Measurements from ENCODE around the gene RREB1. TPM values are rescaled to one million over a fixed set of nuclear protein-coding genes. Genes with fewer than 3 reads are reported as not detected.

Gene RREB1
- total RNA-seq, 1 donor from 2014 or later: 41.8 TPM

GRCh38 chr6:7260291-7261031 lies 152.7 kb downstream of the RREB1 start:
- Histone ChIP-seq H3K79me2 (ENCODE audit: insufficient read depth, low read length) (no peaks in the 10 kb centered on the region), H3K9me3 (ENCODE audit: insufficient read depth, low read depth, low read length) (no peaks in the 10 kb centered on the region), H3K4me3 (ENCODE audit: insufficient read depth, low read depth, low read length) (peak overlapping the region; percentile 68), H3K36me3 (ENCODE audit: insufficient read depth, low read length) (no peaks in the 10 kb centered on the region), H4K20me1 (ENCODE audit: insufficient read depth, low read length) (no peaks in the 10 kb centered on the region), H3K4me2 (ENCODE audit: low read length) (peak overlapping the region; percentile 90), H3K27me3 (ENCODE audit: insufficient read depth, low read length) (no peaks in the 10 kb centered on the region), H3K27ac (ENCODE audit: low read depth, low read length) (peak overlapping the region; percentile 49), H3K9ac (ENCODE audit: low read length) (peak overlapping the region; percentile 77), H2AFZ (ENCODE audit: low read depth, low read length) (peak overlapping the region; percentile 99), H3K4me1 (ENCODE audit: insufficient read depth, low read length) (peaks cover 13% of the 10 kb centered on the region)
- Mint-ChIP-seq H3K4me3 (ENCODE audit: unreplicated experiment) (peak overlapping the region; percentile 90), H3K27me3 (ENCODE audit: low read depth, unreplicated experiment) (no peaks in the 10 kb centered on the region), H3K27ac (ENCODE audit: unreplicated experiment) (peak overlapping the region; percentile 75), H3K4me1 (ENCODE audit: low read depth, unreplicated experiment) (peaks cover 16% of the 10 kb centered on the region), H3K9me3 (ENCODE audit: unreplicated experiment) (peaks cover 3% of the 10 kb centered on the region), H3K36me3 (ENCODE audit: low read depth, unreplicated experiment) (no peaks in the 10 kb centered on the region)
- no peak for DNase-seq (ENCODE audit: low read depth)
- no peak for FAIRE-seq
- no peak for TF ChIP-seq CTCF (IDR thresholded peaks at IDR 0.05; ENCODE audit: insufficient read depth, low read depth, low read length)
- TF ChIP-seq EZH2 (IDR thresholded peaks at IDR 0.05; ENCODE audit: insufficient read depth, low read length): no peak

- Histone ChIP-seq H3K9me3 (ENCODE audit: insufficient read depth, low read depth, low read length) (peaks cover 3% of the 10 kb centered on the region), H3K36me3 (ENCODE audit: insufficient read depth, low read length) (no peaks in the 10 kb centered on the region), H3K4me2 (ENCODE audit: low read length) (peak overlapping the region; percentile 90), H3K27ac (ENCODE audit: low read depth, low read length) (peak overlapping the region; percentile 49), H4K20me1 (ENCODE audit: insufficient read depth, low read length) (no peaks in the 10 kb centered on the region), H3K79me2 (ENCODE audit: insufficient read depth, low read length) (no peaks in the 10 kb centered on the region), H3K4me1 (ENCODE audit: insufficient read depth, low read length) (peaks cover 13% of the 10 kb centered on the region), H3K4me3 (ENCODE audit: insufficient read depth, low read depth, low read length) (peak overlapping the region; percentile 68), H2AFZ (ENCODE audit: low read depth, low read length) (peak overlapping the region; percentile 99), H3K9ac (ENCODE audit: low read length) (peak overlapping the region; percentile 77), H3K27me3 (ENCODE audit: insufficient read depth, low read length) (no peaks in the 10 kb centered on the region)
- Mint-ChIP-seq H3K36me3 (ENCODE audit: low read depth, unreplicated experiment) (no peaks in the 10 kb centered on the region), H3K27me3 (ENCODE audit: low read depth, unreplicated experiment) (no peaks in the 10 kb centered on the region), H3K27ac (ENCODE audit: unreplicated experiment) (peak overlapping the region; percentile 75), H3K4me3 (ENCODE audit: unreplicated experiment) (peak overlapping the region; percentile 90), H3K9me3 (ENCODE audit: unreplicated experiment) (peaks cover 3% of the 10 kb centered on the region), H3K4me1 (ENCODE audit: low read depth, unreplicated experiment) (peaks cover 14% of the 10 kb centered on the region)
- TF ChIP-seq EZH2 (IDR thresholded peaks at IDR 0.05; ENCODE audit: insufficient read depth, low read length): no peak
- no peak for TF ChIP-seq CTCF (IDR thresholded peaks at IDR 0.05; ENCODE audit: insufficient read depth, low read depth, low read length)
- no peak for FAIRE-seq
- peak; percentile 72 for DNase-seq (ENCODE audit: low read depth)
These were observed 153.5 kb downstream of the RREB1 start for GRCh38 chr6:7261032-7261841.
